ENCODE measurements around the gene FHL1. TPM values are rescaled to one million over a fixed set of nuclear protein-coding genes. Genes with fewer than 3 reads are reported as not detected.

The FHL1 gene
- total RNA-seq, 1 experiment from 2014 or later: 20.0 TPM

GRCh38 chrX:136255541-136255940, 108.2 kb downstream of the FHL1 start:
- TF ChIP-seq SIN3A (IDR thresholded peaks at IDR 0.05; ENCODE audit: low read depth) (no peak), ATF3 (IDR thresholded peaks at IDR 0.05) (no peak), EZH2phosphoT487 (IDR thresholded peaks at IDR 0.05; ENCODE audit: borderline replicate concordance) (no peak)
- no TSS peak for BruUV-seq (replicated peaks)
- DNase-seq (ENCODE audit: low read depth, low spot score) (no peak), ATAC-seq (no peak)
- Histone ChIP-seq H3K9ac (ENCODE audit: low read length) (no peak overlapping the region), H3K27ac (ENCODE audit: low read depth, low read length) (no peak overlapping the region), H3K4me2 (ENCODE audit: low read length) (no peak overlapping the region), H3K9me2 (ENCODE audit: insufficient read depth) (no peaks in the 10 kb centered on the region), H2AFZ (ENCODE audit: low read depth, low read length, poor library complexity, severe bottlenecking) (no peak overlapping the region), H3K79me2 (ENCODE audit: insufficient read depth, low read length) (no peaks in the 10 kb centered on the region), H4K20me1 (ENCODE audit: insufficient read depth) (no peaks in the 10 kb centered on the region), H3K36me3 (ENCODE audit: control insufficient read depth in 1 of 2, insufficient read depth in 2 of 2, low read length in 2 of 2) (no peaks in the 10 kb centered on the region), H3K9me3 (ENCODE audit: control insufficient read depth in 1 of 2, insufficient read depth in 1 of 2, low read depth in 1 of 2, low read length in 2 of 2) (no peaks in the 10 kb centered on the region), H3K4me3 (replicated peaks in 1 of 2; ENCODE audit: low read depth in 1 of 2, low read length in 2 of 2) (no peak overlapping the region), H3K4me1 (ENCODE audit: control insufficient read depth in 1 of 2, insufficient read depth in 2 of 2, low read length in 2 of 2) (peaks cover 3 to 7% of the 10 kb centered on the region in 2 experiments), H3K27me3 (ENCODE audit: insufficient read depth, low read length) (no peaks in the 10 kb centered on the region)
- intact Hi-C loops (cut with micrococcal nuclease): loop anchor here (10.0 kb wide), 1 partner anchor 239 kb away; the partner anchor contains the start of gene HTATSF1
- ChIA-PET RAD21 (ENCODE audit: low non-redundant PET in 1 of 2, low total read pairs in 2 of 2, uncharacterized antibody in 2 of 2, unreplicated experiment in 2 of 2) (no interaction called here), POLR2A (no interaction called here), CTCF (no interaction called here)

- ATAC-seq (no peak), DNase-seq (ENCODE audit: low read depth, low spot score) (no peak)
- Histone ChIP-seq H3K27me3 (ENCODE audit: insufficient read depth, low read length) (no peaks in the 10 kb centered on the region), H3K4me1 (ENCODE audit: control insufficient read depth in 1 of 2, insufficient read depth in 2 of 2, low read length in 2 of 2) (peaks cover 3 to 7% of the 10 kb centered on the region in 2 experiments), H3K9ac (ENCODE audit: low read length) (no peak overlapping the region), H3K27ac (ENCODE audit: low read depth, low read length) (no peak overlapping the region), H4K20me1 (ENCODE audit: insufficient read depth) (no peaks in the 10 kb centered on the region), H3K79me2 (ENCODE audit: insufficient read depth, low read length) (no peaks in the 10 kb centered on the region), H3K9me3 (ENCODE audit: control insufficient read depth in 1 of 2, insufficient read depth in 1 of 2, low read depth in 1 of 2, low read length in 2 of 2) (no peaks in the 10 kb centered on the region), H3K9me2 (ENCODE audit: insufficient read depth) (no peaks in the 10 kb centered on the region), H3K4me2 (ENCODE audit: low read length) (no peak overlapping the region), H3K36me3 (ENCODE audit: control insufficient read depth in 1 of 2, insufficient read depth in 2 of 2, low read length in 2 of 2) (no peaks in the 10 kb centered on the region), H3K4me3 (replicated peaks in 1 of 2; ENCODE audit: low read depth in 1 of 2, low read length in 2 of 2) (no peak overlapping the region), H2AFZ (ENCODE audit: low read depth, low read length, poor library complexity, severe bottlenecking) (no peak overlapping the region)
- intact Hi-C loops (cut with micrococcal nuclease): loop anchor here (10.0 kb wide), 1 partner anchor 239 kb away; the partner anchor contains the start of gene HTATSF1
- BruUV-seq (replicated peaks): no TSS peak
- RAD21 ChIA-PET (ENCODE audit: low non-redundant PET in 1 of 2, low total read pairs in 2 of 2, uncharacterized antibody in 2 of 2, unreplicated experiment in 2 of 2): no interaction called here
- CTCF ChIA-PET: no interaction called here
- no peak for TF ChIP-seq EZH2phosphoT487 (IDR thresholded peaks at IDR 0.05; ENCODE audit: borderline replicate concordance)
- no peak for TF ChIP-seq REST (IDR thresholded peaks at IDR 0.05; ENCODE audit: low read depth)
- no peak for TF ChIP-seq ZFX (IDR thresholded peaks at IDR 0.05)
- no peak for TF ChIP-seq EZH2 (IDR thresholded peaks at IDR 0.05)
- TF ChIP-seq CTCF (IDR thresholded peaks at IDR 0.05 in 2 of 3, conservative IDR thresholded peaks at IDR 0.05 in 1 of 3; ENCODE audit: borderline replicate concordance in 1 of 3, insufficient read depth in 1 of 3, low read depth in 2 of 3, low read length in 2 of 3): no peak
- TF ChIP-seq POLR2AphosphoS5 (IDR thresholded peaks at IDR 0.05; ENCODE audit: low read depth, low read length): no peak
- no peak for TF ChIP-seq CBX3 (IDR thresholded peaks at IDR 0.05; ENCODE audit: low read depth)
- TF ChIP-seq SIN3A (IDR thresholded peaks at IDR 0.05; ENCODE audit: low read depth): no peak
- TF ChIP-seq SRF (IDR thresholded peaks at IDR 0.05; ENCODE audit: low read depth): no peak
- TF ChIP-seq JUND (IDR thresholded peaks at IDR 0.05): no peak
- TF ChIP-seq SP1 (IDR thresholded peaks at IDR 0.05; ENCODE audit: low read depth): no peak
- POLR2A ChIA-PET: no interaction called here
Observed at GRCh38 chrX:136256026-136256425, 108.7 kb downstream of the FHL1 start.
